ENCODE measurements around the gene MIEN1. TPM values are rescaled to one million over a fixed set of nuclear protein-coding genes. Genes with fewer than 3 reads are reported as not detected.
A peak's percentile ranks its signal among the peaks of the same experiment; 100 is the strongest.

The MIEN1 gene
- total and polyA plus RNA-seq, 2 of the 13 experiments (the other 11 are each of a cell fraction or from before 2014, with no cell fraction given) = 40.6 to 56.6 TPM

DNA sequence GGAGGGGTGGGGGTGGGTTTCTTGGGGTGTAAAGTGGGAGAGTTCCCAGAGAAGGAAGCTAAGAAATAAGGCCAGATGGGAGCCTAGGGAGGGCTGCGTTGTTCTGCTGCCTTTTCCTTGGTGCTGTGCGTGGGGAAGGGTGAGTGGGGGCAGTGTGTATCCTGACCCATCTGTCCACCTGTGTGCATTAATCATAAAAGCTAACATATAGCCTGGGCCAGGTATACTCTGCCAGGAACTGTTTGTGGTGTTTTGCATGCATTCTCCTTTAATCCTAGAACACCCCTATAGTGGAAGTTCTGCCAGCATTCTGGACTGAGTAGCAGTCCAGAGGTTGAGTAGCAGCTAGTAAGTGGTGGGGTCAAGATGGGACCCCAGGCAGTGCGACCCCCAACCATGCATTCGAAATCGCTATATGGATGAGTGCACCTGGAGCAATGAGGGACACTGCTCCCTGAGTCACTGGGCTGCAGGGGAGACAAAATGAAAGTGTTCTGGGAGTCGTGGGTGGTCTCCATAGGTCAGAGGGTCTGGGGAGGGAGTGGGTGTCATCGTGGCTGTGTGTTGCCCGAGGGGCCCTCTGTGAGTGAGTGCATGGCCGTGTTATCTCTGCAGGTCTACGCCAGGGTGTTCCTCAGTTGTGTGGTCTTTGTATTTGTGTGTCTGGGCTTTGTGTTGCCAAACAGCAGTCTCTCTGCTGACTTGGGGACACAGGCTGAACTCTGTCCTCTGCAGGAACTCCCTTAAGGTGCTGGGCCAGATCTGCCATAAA is 29.1 kb downstream of the MIEN1 start (continued):
- no peak for TF ChIP-seq GZF1 (CRISPR knock-in tag; IDR thresholded peaks at IDR 0.05)
- TF ChIP-seq ZNF720 (CRISPR knock-in tag; IDR thresholded peaks at IDR 0.05) = no peak
- no peak for TF ChIP-seq SNAI1 (CRISPR knock-in tag; IDR thresholded peaks at IDR 0.05; ENCODE audit: borderline replicate concordance)
- TF ChIP-seq, protein P1, sequence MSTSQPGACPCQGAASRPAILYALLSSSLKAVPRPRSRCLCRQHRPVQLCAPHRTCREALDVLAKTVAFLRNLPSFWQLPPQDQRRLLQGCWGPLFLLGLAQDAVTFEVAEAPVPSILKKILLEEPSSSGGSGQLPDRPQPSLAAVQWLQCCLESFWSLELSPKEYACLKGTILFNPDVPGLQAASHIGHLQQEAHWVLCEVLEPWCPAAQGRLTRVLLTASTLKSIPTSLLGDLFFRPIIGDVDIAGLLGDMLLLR (CRISPR knock-in tag; IDR thresholded peaks at IDR 0.05) = no peak
- TF ChIP-seq HOXA3 (CRISPR knock-in tag; IDR thresholded peaks at IDR 0.05) = peak; percentile 8; the same call in 1 of the 2 replicates
- TF ChIP-seq, protein P2, sequence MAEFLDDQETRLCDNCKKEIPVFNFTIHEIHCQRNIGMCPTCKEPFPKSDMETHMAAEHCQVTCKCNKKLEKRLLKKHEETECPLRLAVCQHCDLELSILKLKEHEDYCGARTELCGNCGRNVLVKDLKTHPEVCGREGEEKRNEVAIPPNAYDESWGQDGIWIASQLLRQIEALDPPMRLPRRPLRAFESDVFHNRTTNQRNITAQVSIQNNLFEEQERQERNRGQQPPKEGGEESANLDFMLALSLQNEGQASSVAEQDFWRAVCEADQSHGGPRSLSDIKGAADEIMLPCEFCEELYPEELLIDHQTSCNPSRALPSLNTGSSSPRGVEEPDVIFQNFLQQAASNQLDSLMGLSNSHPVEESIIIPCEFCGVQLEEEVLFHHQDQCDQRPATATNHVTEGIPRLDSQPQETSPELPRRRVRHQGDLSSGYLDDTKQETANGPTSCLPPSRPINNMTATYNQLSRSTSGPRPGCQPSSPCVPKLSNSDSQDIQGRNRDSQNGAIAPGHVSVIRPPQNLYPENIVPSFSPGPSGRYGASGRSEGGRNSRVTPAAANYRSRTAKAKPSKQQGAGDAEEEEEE (CRISPR knock-in tag; IDR thresholded peaks at IDR 0.05; ENCODE audit: borderline replicate concordance) = no peak; the same call in 1 of the 2 replicates
- no peak for TF ChIP-seq ZNF224 (CRISPR knock-in tag; IDR thresholded peaks at IDR 0.05)
- no peak for TF ChIP-seq BATF2 (CRISPR knock-in tag; IDR thresholded peaks at IDR 0.05)
- TF ChIP-seq SP2 (CRISPR knock-in tag; IDR thresholded peaks at IDR 0.05) = no peak
- TF ChIP-seq U2AF1 (optimal IDR thresholded peaks at IDR 0.05; ENCODE audit: low read depth, low read length) = peak; percentile 33
- TF ChIP-seq PAWR (CRISPR knock-in tag; IDR thresholded peaks at IDR 0.05; ENCODE audit: borderline replicate concordance) = no peak
- peak; percentile 62; the same call in 1 of the 2 replicates for TF ChIP-seq FOXC1 (CRISPR knock-in tag; IDR thresholded peaks at IDR 0.05; ENCODE audit: borderline replicate concordance)
- TF ChIP-seq ZNF292 (CRISPR knock-in tag; IDR thresholded peaks at IDR 0.05; ENCODE audit: borderline replicate concordance, low read depth) = no peak; the same call in 1 of the 2 replicates
- no peak for TF ChIP-seq ADNP (CRISPR knock-in tag; IDR thresholded peaks at IDR 0.05)
- TF ChIP-seq, protein P3, sequence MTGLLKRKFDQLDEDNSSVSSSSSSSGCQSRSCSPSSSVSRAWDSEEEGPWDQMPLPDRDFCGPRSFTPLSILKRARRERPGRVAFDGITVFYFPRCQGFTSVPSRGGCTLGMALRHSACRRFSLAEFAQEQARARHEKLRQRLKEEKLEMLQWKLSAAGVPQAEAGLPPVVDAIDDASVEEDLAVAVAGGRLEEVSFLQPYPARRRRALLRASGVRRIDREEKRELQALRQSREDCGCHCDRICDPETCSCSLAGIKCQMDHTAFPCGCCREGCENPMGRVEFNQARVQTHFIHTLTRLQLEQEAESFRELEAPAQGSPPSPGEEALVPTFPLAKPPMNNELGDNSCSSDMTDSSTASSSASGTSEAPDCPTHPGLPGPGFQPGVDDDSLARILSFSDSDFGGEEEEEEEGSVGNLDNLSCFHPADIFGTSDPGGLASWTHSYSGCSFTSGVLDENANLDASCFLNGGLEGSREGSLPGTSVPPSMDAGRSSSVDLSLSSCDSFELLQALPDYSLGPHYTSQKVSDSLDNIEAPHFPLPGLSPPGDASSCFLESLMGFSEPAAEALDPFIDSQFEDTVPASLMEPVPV (CRISPR knock-in tag; IDR thresholded peaks at IDR 0.05) = no peak
- no peak for TF ChIP-seq HIC2 (CRISPR knock-in tag; IDR thresholded peaks at IDR 0.05; ENCODE audit: low read depth)
- TF ChIP-seq HHEX (CRISPR knock-in tag; IDR thresholded peaks at IDR 0.05) = no peak

Measured in HepG2 (cell line).